Thyroid gland (tissue), 4 donors: ENCODE results near the gene OTOG.

Experiments used
- POLR2A ChIP-seq, 2 donors: fragments of 450-650 bp; IDR thresholded peaks; one replicate each; pipeline ENCODE4 v1.6.1; 2017; ENCODE audit warnings: antibody characterized with exemption in 2 of 2, mild to moderate bottlenecking in 2 of 2, moderate library complexity in 1 of 2
- TF ChIP-seq, protein P1 (sequence below), 6 experiments: fragments of 200-600 bp in 3 of 6; fragments of 450-650 bp in 3 of 6; sonication (generic) in 3 of 6; IDR thresholded peaks; one replicate each; pipeline ENCODE4 v1.5.1; 2016 to 2019; ENCODE audit warnings: antibody characterized with exemption in 6 of 6, mild to moderate bottlenecking in 2 of 6, inconsistent platforms in 1 of 6, moderate library complexity in 1 of 6

- TF ChIP-seq, protein P1, sequence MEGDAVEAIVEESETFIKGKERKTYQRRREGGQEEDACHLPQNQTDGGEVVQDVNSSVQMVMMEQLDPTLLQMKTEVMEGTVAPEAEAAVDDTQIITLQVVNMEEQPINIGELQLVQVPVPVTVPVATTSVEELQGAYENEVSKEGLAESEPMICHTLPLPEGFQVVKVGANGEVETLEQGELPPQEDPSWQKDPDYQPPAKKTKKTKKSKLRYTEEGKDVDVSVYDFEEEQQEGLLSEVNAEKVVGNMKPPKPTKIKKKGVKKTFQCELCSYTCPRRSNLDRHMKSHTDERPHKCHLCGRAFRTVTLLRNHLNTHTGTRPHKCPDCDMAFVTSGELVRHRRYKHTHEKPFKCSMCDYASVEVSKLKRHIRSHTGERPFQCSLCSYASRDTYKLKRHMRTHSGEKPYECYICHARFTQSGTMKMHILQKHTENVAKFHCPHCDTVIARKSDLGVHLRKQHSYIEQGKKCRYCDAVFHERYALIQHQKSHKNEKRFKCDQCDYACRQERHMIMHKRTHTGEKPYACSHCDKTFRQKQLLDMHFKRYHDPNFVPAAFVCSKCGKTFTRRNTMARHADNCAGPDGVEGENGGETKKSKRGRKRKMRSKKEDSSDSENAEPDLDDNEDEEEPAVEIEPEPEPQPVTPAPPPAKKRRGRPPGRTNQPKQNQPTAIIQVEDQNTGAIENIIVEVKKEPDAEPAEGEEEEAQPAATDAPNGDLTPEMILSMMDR (IDR thresholded peaks at IDR 0.05), result no peak
- TF ChIP-seq POLR2A (IDR thresholded peaks at IDR 0.05), result no peak
These were observed 94.8 kb downstream of the OTOG start for GRCh38 chr11:17641792-17642350.
